ENCODE measurements around the gene RGS16. TPM values are rescaled to one million over a fixed set of nuclear protein-coding genes. Genes with fewer than 3 reads are reported as not detected.

RGS16 gene
- total RNA-seq, 1 donor from 2014 or later: 2.6 TPM

DNA sequence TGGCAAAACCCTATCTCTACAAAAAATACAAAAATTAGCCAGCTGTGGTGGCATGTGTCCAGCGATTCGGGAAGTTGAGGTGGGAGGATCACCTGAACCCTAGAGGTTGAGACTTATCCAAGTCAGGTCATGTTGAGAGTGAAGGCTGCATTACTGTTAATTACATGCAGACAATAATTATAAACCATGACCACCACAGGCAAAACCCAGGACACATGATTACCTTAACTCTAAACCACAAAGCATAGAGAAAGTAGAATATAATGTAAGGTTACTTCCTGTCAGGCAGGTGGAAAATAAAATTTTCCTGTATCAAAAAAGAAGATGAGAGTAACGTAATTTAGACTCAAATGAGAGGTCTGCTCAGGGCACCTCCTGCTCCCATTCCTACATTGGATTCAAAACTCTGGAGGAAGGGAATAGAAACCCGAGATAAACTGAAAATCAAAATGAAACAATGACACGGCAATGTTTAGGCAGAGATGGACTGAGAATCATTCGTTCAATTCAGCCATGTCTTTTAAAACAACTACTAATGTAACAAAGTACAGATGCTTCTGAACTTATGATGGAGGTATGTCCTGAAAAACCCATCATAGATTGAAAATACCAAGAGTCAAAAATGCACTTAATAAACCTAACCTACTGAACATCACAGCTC lies 46.6 kb upstream of the RGS16 start:
- DNase-seq (no peak), ATAC-seq (ENCODE audit: low read depth) (no peak)
- ChIA-PET POLR2A (no interaction called here), CTCF (no interaction called here)
- intact Hi-C loops (cut with micrococcal nuclease): no loop called here
- H3K36me3 Mint-ChIP-seq (ENCODE audit: low read depth): no peaks in the 10 kb centered on the region
- no peak for TF ChIP-seq CTCF (IDR thresholded peaks at IDR 0.05)
- H3K4me3 Mint-ChIP-seq: no peak overlapping the region
- H3K9me3 Mint-ChIP-seq: no peaks in the 10 kb centered on the region
- H3K27me3 Mint-ChIP-seq: no peaks in the 10 kb centered on the region
- H3K27ac Mint-ChIP-seq: no peak overlapping the region
- H3K4me1 Mint-ChIP-seq: peaks cover 16% of the 10 kb centered on the region

DNA sequence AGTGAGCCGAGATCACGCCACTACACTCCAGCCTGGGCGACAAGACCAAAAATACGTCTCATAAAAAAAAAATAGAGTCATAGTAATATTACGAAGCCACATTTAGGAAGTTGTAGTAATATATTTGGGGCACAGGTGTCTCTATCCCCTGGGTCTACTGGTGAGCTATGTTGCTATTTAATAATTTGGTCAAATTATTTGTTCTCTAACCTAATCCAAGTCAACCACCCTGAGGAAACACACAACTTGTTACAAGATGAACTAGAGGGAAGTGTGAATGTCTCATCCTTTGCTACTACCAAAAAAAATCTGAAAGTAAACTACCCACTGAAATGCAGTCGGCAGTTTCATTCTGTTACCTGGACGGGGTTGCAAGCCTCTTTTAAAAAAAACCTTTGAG lies 44.9 kb upstream of the RGS16 start:
- ChIA-PET POLR2A (interaction anchor here (0.7 to 0.8 kb wide), 3 partner anchors 28 to 65 kb away, joined by 4 to 8 read pairs (median 5); no protein-coding TSS in a partner anchor), CTCF (interaction anchor here (1.8 kb wide), 1 partner anchor 48 kb away, joined by 3 read pairs; no protein-coding TSS in a partner anchor)
- intact Hi-C loops (cut with micrococcal nuclease): no loop called here
- Mint-ChIP-seq H3K36me3 (ENCODE audit: low read depth) (no peaks in the 10 kb centered on the region), H3K27ac (no peak overlapping the region), H3K9me3 (no peaks in the 10 kb centered on the region), H3K27me3 (no peaks in the 10 kb centered on the region), H3K4me3 (no peak overlapping the region), H3K4me1 (peaks cover 29% of the 10 kb centered on the region)
- TF ChIP-seq CTCF (IDR thresholded peaks at IDR 0.05): no peak
- ATAC-seq (ENCODE audit: low read depth) (peak; percentile 49), DNase-seq (no peak)

GRCh38 chr1:182646739-182647138 lies 42.5 kb upstream of the RGS16 start:
- TF ChIP-seq CTCF (IDR thresholded peaks at IDR 0.05): no peak
- Mint-ChIP-seq H3K4me1 (peaks cover 29% of the 10 kb centered on the region), H3K27me3 (no peaks in the 10 kb centered on the region), H3K27ac (no peak overlapping the region), H3K9me3 (no peaks in the 10 kb centered on the region), H3K36me3 (ENCODE audit: low read depth) (no peaks in the 10 kb centered on the region), H3K4me3 (no peak overlapping the region)
- intact Hi-C loops (cut with micrococcal nuclease): no loop called here
- DNase-seq (no peak), ATAC-seq (ENCODE audit: low read depth) (no peak)
- ChIA-PET POLR2A (no interaction called here), CTCF (no interaction called here)

GRCh38 chr1:182644886-182645285 lies 40.7 kb upstream of the RGS16 start:
- H3K27me3 Mint-ChIP-seq: no peaks in the 10 kb centered on the region
- no peaks in the 10 kb centered on the region for H3K36me3 Mint-ChIP-seq (ENCODE audit: low read depth)
- ATAC-seq (ENCODE audit: low read depth): peak; percentile 90
- H3K9me3 Mint-ChIP-seq: no peaks in the 10 kb centered on the region
- H3K4me1 Mint-ChIP-seq: peaks cover 20% of the 10 kb centered on the region
- no peak for TF ChIP-seq CTCF (IDR thresholded peaks at IDR 0.05)
- ChIA-PET POLR2A (no interaction called here), CTCF (interaction anchor here (1.1 to 1.7 kb wide), 2 partner anchors 44 to 142 kb away, joined by 3 to 4 read pairs; no protein-coding TSS in a partner anchor)
- no peak overlapping the region for H3K27ac Mint-ChIP-seq
- H3K4me3 Mint-ChIP-seq: no peak overlapping the region
- no peak for DNase-seq
- intact Hi-C loops (cut with micrococcal nuclease): no loop called here

DNA sequence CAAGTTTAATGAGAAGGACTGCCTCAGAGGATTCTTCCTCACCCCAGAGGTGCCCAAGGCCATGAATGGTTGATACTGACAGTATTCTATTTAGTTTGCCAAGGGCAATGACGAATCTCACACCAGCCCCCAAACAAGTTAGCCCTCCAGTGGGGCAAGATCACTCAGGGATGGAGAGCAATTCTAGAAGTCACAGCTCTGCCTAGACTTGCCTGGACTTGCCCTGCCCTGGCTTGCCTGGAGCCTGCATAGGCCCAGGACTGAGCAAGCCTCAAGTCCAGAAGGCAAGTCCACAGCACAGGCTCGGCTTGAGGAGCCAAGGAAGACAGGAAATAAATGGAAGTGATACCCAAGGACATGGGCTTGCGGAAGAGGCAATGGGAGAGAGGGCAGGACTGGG lies 39.5 kb upstream of the RGS16 start:
- peaks cover 15% of the 10 kb centered on the region for H3K4me1 Mint-ChIP-seq
- intact Hi-C loops (cut with micrococcal nuclease): no loop called here
- DNase-seq (no peak), ATAC-seq (ENCODE audit: low read depth) (no peak)
- H3K4me3 Mint-ChIP-seq: no peak overlapping the region
- H3K36me3 Mint-ChIP-seq (ENCODE audit: low read depth): no peaks in the 10 kb centered on the region
- CTCF ChIA-PET: no interaction called here
- no peak for TF ChIP-seq CTCF (IDR thresholded peaks at IDR 0.05)
- no peak overlapping the region for H3K27ac Mint-ChIP-seq
- no peaks in the 10 kb centered on the region for H3K27me3 Mint-ChIP-seq
- POLR2A ChIA-PET: no interaction called here
- H3K9me3 Mint-ChIP-seq: no peaks in the 10 kb centered on the region
